ENCODE measurements around the gene KSR1. TPM values are rescaled to one million over a fixed set of nuclear protein-coding genes. Genes with fewer than 3 reads are reported as not detected.

The KSR1 gene
- total and polyA plus RNA-seq, 10 of the 15 experiments (the other 5 are each of a cell fraction or from before 2014, with no cell fraction given): 0.97 to 66.6 (median 22.9) TPM

DNA sequence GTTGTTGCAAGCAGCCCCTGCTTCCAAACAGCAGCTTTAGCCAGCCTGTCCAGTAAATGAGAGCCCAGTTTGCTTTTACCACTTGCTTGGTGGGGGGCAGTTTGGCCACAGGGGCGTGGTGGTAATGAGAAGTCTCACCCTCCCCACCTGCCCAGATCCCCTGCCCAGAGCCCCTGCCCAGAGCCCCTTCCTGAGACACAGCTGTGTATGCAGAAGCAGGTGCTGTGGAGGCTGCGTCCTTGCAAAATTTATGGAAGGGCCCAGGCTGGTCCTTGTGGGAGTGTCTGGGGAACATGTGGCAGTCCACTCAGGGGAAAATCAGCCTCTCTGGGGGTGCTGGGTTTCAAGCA lies 147.1 kb downstream of the KSR1 start:
- H3K4me2 ChIP-seq (ENCODE audit: control insufficient read depth, insufficient read depth): no peak overlapping the region
- ATAC-seq (no peak), FAIRE-seq (no peak), DNase-seq (ENCODE audit: low read depth, low spot score) (no peak)
- no peak overlapping the region for H3K27ac ChIP-seq (ENCODE audit: control insufficient read depth, insufficient read depth)
- no peak overlapping the region for H2AFZ ChIP-seq (ENCODE audit: control insufficient read depth, low read depth, low read length)
- no peaks in the 10 kb centered on the region for H3K79me2 ChIP-seq (ENCODE audit: control insufficient read depth, insufficient read depth, low read length)
- H4K20me1 ChIP-seq (ENCODE audit: control insufficient read depth, insufficient read depth): no peaks in the 10 kb centered on the region
- no peak for TF ChIP-seq CEBPB (IDR thresholded peaks at IDR 0.05; ENCODE audit: borderline replicate concordance in 1 of 2, low read depth in 2 of 2, low read length in 2 of 2)
- no peak for TF ChIP-seq ZNF274 (IDR thresholded peaks at IDR 0.05; ENCODE audit: insufficient read depth, insufficient read length)
- TF ChIP-seq HDAC6 (IDR thresholded peaks at IDR 0.05; ENCODE audit: unreplicated experiment): no peak
- no peak for TF ChIP-seq IRF4 (IDR thresholded peaks at IDR 0.05; ENCODE audit: low read depth, low read length)
- no peak for TF ChIP-seq SP1 (IDR thresholded peaks at IDR 0.05; ENCODE audit: low read depth, low read length)
- TF ChIP-seq NR2C2 (IDR thresholded peaks at IDR 0.05; ENCODE audit: borderline replicate concordance, control insufficient read depth, insufficient read length, low read depth): no peak
- TF ChIP-seq GABPA (IDR thresholded peaks at IDR 0.05; ENCODE audit: low read depth): no peak
- no peak for TF ChIP-seq PML (IDR thresholded peaks at IDR 0.05; ENCODE audit: low read length)
- TF ChIP-seq RCOR1 (conservative IDR thresholded peaks at IDR 0.05; ENCODE audit: low read depth, low read length): no peak
- TF ChIP-seq BRCA1 (IDR thresholded peaks at IDR 0.05; ENCODE audit: low read depth, low read length): no peak
- no peaks in the 10 kb centered on the region for H3K9me3 ChIP-seq (replicated peaks; ENCODE audit: control insufficient read depth, insufficient read depth, low read length)
- 46% methylated on average over 2 of the region's 2 CpGs for WGBS (ENCODE audit: insufficient coverage, insufficient replicate concordance, low lambda C conversion rate, missing lambda C conversion rate)
- H3K9ac ChIP-seq (ENCODE audit: control insufficient read depth, insufficient read depth, low read length): no peak overlapping the region
- ChIA-PET RAD21 (ENCODE audit: unreplicated experiment) (interaction anchor here (0.9 to 5.0 kb wide), 8 partner anchors 17 to 367 kb away, joined by 3 to 51 read pairs (median 4); no protein-coding TSS in a partner anchor), CTCF (interaction anchor here (0.5 to 9.1 kb wide), 24 partner anchors 8 to 364 kb away, joined by 3 to 134 read pairs (median 10); partner anchors contain the start of gene LGALS9), POLR2A (no interaction called here), SMC1A (ENCODE audit: uncharacterized antibody, unreplicated experiment) (interaction anchor here (0.9 to 4.7 kb wide), 5 partner anchors 11 to 147 kb away, joined by 3 to 76 read pairs (median 4); partner anchors contain the start of gene KSR1)
- H3K27me3 ChIP-seq (replicated peaks in 1 of 2; ENCODE audit: control insufficient read depth in 2 of 2, insufficient read depth in 2 of 2, low read length in 1 of 2): no peaks in the 10 kb centered on the region
- peaks cover 5% of the 10 kb centered on the region; the same call in 1 of the 2 replicates for H3K4me1 ChIP-seq (ENCODE audit: control insufficient read depth, insufficient read depth, low read length)
- H3K36me3 ChIP-seq (ENCODE audit: control insufficient read depth in 2 of 2, insufficient read depth in 2 of 2, low read length in 1 of 2): peaks cover 12 to 34% of the 10 kb centered on the region in 2 experiments; a peak in 3 of 4 replicates
- intact Hi-C loops (cut with micrococcal nuclease; ENCODE audit: unreplicated experiment) (loop anchor here (2.0 to 5.0 kb wide), 2 partner anchors 47 to 306 kb away; no protein-coding TSS in a partner anchor), in situ Hi-C loops (cut with MboI) (loop anchor here (10.0 kb wide), 2 partner anchors 51 to 59 kb away; no protein-coding TSS in a partner anchor)
- BruUV-seq (replicated peaks): no TSS peak
- H3K4me3 ChIP-seq: no peak overlapping the region

Data from GM12878 (cell line).